ENCODE results near the gene DCBLD2. TPM values are rescaled to one million over a fixed set of nuclear protein-coding genes. Genes with fewer than 3 reads are reported as not detected.
A peak's percentile ranks its signal among the peaks of the same experiment; 100 is the strongest.

The DCBLD2 gene
- total RNA-seq, 1 donor from 2014 or later, result 33.7 TPM

GRCh38 chr3:98780343-98780742, 121.2 kb downstream of the DCBLD2 start:
- no peaks in the 10 kb centered on the region for H3K9me3 ChIP-seq (replicated peaks)
- H3K36me3 ChIP-seq, result peaks cover 5% of the 10 kb centered on the region
- H3K27me3 ChIP-seq (ENCODE audit: low read depth), result no peaks in the 10 kb centered on the region
- peaks cover 74% of the 10 kb centered on the region for H3K4me1 ChIP-seq
- intact Hi-C loops (cut with micrococcal nuclease), result no loop called here
- no peak overlapping the region for H3K4me3 ChIP-seq
- no peak for DNase-seq
- H3K27ac ChIP-seq (replicated peaks), result peak overlapping the region; percentile 60
- TF ChIP-seq CTCF (IDR thresholded peaks at IDR 0.05; ENCODE audit: borderline replicate concordance), result no peak

- no peak for DNase-seq
- Histone ChIP-seq H3K4me3 (no peak overlapping the region), H3K36me3 (peaks cover 5% of the 10 kb centered on the region), H3K27me3 (ENCODE audit: low read depth) (no peaks in the 10 kb centered on the region), H3K27ac (replicated peaks) (peak overlapping the region; percentile 60), H3K4me1 (peaks cover 72% of the 10 kb centered on the region), H3K9me3 (replicated peaks) (no peaks in the 10 kb centered on the region)
- intact Hi-C loops (cut with micrococcal nuclease), result no loop called here
- no peak for TF ChIP-seq CTCF (IDR thresholded peaks at IDR 0.05; ENCODE audit: borderline replicate concordance)
These were observed 121.8 kb downstream of the DCBLD2 start for GRCh38 chr3:98779541-98780335.

- Histone ChIP-seq H3K4me3 (no peak overlapping the region), H3K27ac (replicated peaks) (peak overlapping the region; percentile 60), H3K4me1 (peaks cover 64% of the 10 kb centered on the region), H3K27me3 (ENCODE audit: low read depth) (no peaks in the 10 kb centered on the region), H3K36me3 (peaks cover 10% of the 10 kb centered on the region), H3K9me3 (replicated peaks) (no peaks in the 10 kb centered on the region)
- TF ChIP-seq CTCF (IDR thresholded peaks at IDR 0.05; ENCODE audit: borderline replicate concordance), result no peak
- DNase-seq, result no peak
- intact Hi-C loops (cut with micrococcal nuclease), result no loop called here
These were observed 122.6 kb downstream of the DCBLD2 start for GRCh38 chr3:98778852-98779413.

- peaks cover 59% of the 10 kb centered on the region for H3K4me1 ChIP-seq
- intact Hi-C loops (cut with micrococcal nuclease), result no loop called here
- H3K27ac ChIP-seq (replicated peaks), result peak overlapping the region; percentile 60
- H3K9me3 ChIP-seq (replicated peaks), result no peaks in the 10 kb centered on the region
- peaks cover 12% of the 10 kb centered on the region for H3K36me3 ChIP-seq
- TF ChIP-seq CTCF (IDR thresholded peaks at IDR 0.05; ENCODE audit: borderline replicate concordance), result no peak
- no peak for DNase-seq
- H3K27me3 ChIP-seq (ENCODE audit: low read depth), result no peaks in the 10 kb centered on the region
- no peak overlapping the region for H3K4me3 ChIP-seq
These were observed 123.1 kb downstream of the DCBLD2 start for GRCh38 chr3:98778383-98778782.

- H3K9me3 ChIP-seq (replicated peaks), result no peaks in the 10 kb centered on the region
- no peaks in the 10 kb centered on the region for H3K27me3 ChIP-seq (ENCODE audit: low read depth)
- no peak overlapping the region for H3K4me3 ChIP-seq
- TF ChIP-seq CTCF (IDR thresholded peaks at IDR 0.05; ENCODE audit: borderline replicate concordance), result no peak
- H3K27ac ChIP-seq (replicated peaks), result peak overlapping the region; percentile 1
- peaks cover 57% of the 10 kb centered on the region for H3K4me1 ChIP-seq
- H3K36me3 ChIP-seq, result peaks cover 16% of the 10 kb centered on the region
- DNase-seq, result no peak
- intact Hi-C loops (cut with micrococcal nuclease), result no loop called here
These were observed 123.7 kb downstream of the DCBLD2 start for GRCh38 chr3:98777801-98778220.

Measured in left ventricle myocardium inferior (tissue), 1 donor.